Urothelium cell line (cell line): ENCODE data around the gene PLCB3.
A peak's percentile ranks its signal among the peaks of the same experiment; 100 is the strongest.
"Not testable (repeated sequence)": the region's sequence is repeated elsewhere in the genome, so short reads cannot be mapped to it uniquely, and the experiment has no call there.

Experiments
- DNase-seq: peaks from one replicate; pipeline ENCODE4 v3.0.0; 2011; ENCODE audit warnings: low spot score, mixed read lengths
- FAIRE-seq: peaks from 2 replicates; lab custom pipeline; 2011; peaks lifted over from hg19 to GRCh38; lab: Jason Lieb, UNC

Gene PLCB3

DNA sequence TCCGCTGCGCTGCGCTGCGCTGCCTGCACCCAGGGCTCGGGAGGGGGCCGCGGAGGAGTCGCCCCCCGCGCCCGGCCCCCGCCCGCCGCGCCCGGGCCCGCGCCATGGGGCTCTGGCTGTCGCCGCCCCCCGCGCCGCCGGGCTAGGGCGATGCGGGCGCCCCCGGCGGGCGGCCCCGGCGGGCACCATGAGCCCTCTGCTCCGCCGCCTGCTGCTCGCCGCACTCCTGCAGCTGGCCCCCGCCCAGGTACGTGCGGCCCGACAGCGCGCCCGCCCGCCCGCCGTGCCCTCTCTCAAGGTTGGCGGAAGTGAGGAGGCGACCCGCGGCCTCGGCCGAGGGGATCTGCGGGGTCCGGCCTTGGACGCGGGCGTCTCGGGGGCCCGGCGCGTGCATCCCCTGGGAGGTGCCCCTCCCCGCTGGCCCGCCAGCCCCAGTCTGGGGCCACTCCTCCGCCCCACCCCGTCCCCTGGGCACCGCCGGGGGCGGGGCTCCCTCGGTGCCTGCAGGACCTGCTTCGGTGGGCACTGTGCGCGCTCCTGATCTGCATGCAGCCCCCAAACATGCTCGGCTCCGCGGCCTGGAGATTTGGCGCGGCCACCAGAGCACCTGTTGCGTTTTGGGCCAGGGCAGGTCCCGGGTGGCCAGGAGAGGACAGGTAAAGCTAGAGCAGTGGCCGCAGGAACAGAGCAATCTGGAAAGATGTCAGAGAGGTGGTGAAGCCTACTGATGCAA is 16.5 kb upstream of the PLCB3 start:
- FAIRE-seq: no peak
- DNase-seq: peak; percentile 71

DNA sequence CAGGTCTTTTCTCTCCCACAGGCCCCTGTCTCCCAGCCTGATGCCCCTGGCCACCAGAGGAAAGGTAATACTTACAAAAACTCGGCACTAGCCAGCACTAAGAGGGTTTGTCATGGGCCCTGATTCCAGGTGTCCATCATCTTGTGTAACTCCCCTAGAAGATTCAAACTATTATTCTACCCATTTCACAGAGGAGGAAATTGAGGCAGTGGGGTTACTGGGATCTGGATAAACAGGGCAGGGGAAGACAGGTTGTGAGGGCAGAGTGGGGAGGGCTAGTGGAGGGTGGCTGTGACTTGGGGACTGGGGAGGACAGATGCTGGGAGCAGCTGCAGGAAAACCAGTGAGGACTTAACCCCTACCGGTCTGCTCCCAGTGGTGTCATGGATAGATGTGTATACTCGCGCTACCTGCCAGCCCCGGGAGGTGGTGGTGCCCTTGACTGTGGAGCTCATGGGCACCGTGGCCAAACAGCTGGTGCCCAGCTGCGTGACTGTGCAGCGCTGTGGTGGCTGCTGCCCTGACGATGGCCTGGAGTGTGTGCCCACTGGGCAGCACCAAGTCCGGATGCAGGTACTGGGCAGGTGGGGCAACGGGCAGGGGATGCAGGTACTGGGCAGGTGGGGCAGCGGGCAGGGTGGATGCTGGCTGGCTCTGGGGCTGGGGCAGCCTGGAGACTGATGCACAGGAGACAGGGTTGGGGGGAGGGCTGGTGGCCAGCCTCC is 15.7 kb upstream of the PLCB3 start:
- DNase-seq (no peak), FAIRE-seq (no peak)

DNA sequence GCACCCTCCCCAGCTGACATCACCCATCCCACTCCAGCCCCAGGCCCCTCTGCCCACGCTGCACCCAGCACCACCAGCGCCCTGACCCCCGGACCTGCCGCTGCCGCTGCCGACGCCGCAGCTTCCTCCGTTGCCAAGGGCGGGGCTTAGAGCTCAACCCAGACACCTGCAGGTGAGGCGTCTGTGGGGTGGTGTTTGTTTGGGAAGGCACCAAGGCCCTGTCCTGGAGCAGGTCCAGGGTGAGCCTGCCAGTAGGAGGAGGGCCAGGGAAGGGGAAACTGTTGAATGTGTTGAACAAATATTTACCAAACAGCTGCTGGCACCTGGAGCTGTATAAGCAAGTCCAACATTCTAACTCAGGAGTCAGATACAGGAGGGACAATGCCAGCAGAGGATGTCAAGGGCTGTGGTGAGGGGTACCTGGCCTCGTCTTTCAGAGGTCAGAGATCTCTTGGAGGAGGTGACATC is 13.8 kb upstream of the PLCB3 start:
- DNase-seq (no peak), FAIRE-seq (no peak)

DNA sequence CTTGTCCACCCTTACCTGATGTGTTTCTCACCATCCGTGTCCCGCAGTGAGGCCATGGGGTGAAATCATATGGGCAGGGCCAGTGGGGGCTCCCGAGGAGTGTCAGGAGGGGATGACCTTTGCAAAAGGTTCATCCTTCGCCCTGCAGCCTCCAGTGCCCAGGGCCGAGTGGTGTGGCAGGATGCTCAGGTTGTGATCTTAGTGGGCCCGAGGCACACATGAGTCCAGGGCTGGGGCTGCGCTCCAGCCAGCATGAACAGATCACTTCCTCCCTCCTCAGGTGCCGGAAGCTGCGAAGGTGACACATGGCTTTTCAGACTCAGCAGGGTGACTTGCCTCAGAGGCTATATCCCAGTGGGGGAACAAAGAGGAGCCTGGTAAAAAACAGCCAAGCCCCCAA is 13.3 kb upstream of the PLCB3 start:
- FAIRE-seq (no peak), DNase-seq (no peak)

DNA sequence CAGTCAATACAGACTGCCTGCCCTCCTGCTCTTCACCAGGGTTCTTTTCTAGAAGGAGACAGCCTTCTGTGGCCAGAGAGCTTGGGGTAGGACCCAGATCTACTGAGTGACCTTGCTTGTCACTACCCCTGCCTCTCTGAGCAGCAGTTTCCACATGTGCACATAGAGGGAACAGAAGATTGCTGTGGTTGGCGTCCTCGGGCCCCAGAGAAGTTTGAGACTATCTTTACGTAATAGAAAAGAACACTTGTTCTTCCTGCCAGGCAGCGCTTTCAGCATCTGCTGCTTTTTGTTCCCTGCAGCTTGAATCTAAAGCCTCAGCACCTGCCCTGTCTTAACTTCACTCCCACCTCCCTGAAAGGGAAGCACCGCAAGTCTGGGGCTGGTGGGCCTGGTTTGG is 12.3 kb upstream of the PLCB3 start:
- FAIRE-seq (no peak), DNase-seq (no peak)

DNA sequence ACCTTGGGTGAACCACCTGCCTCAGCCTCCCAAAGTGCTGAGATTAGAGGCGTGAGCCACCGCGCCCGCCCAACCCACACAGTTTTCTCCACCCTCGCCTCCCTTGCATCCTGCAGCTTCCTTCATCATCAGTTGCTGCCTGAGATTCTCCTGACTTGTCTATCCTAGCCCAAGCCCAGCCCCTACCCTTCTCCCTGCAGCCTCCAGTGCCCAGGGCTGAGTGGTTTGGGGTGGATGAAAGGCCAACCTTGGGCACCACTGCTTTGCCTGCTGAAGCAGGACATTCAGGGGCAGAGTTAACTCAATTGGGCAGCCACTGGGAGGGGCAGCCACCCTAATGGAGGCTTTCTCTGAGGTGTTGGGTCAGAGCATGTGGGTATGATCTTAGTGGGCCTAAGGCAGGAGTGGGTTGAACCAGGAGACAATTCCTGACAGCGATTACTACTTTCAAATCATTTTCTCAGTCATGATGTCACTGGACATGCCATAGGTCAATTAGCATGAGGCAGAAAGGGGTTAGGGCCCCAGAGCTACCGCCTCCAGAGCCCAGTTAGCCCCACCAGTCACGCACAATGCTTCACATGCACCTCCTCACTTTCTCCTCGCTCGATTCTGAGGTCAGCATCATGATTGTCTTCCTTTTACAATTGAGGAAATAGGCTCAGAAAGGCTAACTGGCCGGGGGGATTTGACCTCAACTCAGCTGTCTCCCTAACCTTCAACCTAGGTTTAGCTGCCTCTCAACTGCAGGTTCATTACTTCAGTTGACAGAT is 11.5 kb upstream of the PLCB3 start:
- DNase-seq (no peak), FAIRE-seq (no peak)

DNA sequence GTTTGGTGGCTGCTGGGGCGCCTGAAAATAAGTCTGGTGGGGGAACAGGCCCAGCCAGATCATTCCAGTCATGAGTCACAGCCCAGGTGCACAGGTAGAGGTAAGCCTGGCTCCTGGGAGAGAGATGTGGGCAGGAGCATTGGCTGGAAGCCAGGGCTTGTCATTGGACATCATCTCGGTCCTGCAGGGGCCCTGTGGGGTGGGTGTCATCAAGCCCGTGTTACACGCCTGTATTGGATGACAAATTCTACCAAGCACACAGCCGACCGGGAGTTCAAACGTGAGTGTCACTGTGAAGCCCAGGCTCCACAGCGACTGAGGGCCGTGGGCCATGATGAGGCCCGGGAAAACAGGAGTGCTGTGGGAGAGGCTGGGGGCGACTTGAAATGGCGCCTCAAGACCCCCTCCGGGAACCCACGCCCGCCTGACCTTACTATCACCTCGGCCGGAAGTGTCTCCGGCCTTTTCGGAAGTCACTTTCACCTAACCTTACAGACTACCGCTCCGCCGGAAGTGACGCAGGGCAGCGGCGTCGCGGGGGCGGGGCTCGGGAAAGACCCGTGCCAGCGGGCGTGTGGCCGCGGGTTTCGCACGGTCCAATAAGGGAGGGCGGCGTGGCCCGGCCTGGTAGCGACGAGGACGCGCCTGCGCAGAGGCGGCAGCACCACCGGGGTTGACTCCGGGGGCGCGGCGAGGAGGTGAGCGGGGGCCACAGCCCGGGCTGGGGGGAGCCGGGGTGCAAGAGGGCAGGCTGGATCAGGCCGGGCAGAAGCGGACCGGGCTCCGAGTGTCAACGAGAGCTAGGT is 10.7 kb upstream of the PLCB3 start, which contains the start of gene FKBP2:
TSS of gene FKBP2 (plus strand) at position 661 of the 806 bp plus-strand sequence. CDS start 1,293 bp downstream, outside the sequence.
- peak; percentile 30 for FAIRE-seq

DNA sequence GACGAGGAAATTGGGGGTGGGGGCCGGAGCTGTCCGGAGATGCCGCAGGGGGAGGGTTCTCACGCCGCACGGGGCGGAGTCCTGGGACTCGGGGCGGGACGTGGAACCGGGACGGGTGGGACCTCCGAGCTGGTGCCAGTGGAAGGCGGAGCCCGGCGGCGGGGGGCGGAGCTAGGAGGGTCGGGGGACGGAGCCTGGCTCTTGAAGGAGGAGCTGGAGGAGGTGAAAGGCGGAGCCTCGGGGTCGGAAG is 10.2 kb upstream of the PLCB3 start:
- no peak for FAIRE-seq

More for the DNA sequence above, 10.7 kb upstream of the PLCB3 start, which contains the start of gene FKBP2:
- DNase-seq: peak; percentile 98

DNA sequence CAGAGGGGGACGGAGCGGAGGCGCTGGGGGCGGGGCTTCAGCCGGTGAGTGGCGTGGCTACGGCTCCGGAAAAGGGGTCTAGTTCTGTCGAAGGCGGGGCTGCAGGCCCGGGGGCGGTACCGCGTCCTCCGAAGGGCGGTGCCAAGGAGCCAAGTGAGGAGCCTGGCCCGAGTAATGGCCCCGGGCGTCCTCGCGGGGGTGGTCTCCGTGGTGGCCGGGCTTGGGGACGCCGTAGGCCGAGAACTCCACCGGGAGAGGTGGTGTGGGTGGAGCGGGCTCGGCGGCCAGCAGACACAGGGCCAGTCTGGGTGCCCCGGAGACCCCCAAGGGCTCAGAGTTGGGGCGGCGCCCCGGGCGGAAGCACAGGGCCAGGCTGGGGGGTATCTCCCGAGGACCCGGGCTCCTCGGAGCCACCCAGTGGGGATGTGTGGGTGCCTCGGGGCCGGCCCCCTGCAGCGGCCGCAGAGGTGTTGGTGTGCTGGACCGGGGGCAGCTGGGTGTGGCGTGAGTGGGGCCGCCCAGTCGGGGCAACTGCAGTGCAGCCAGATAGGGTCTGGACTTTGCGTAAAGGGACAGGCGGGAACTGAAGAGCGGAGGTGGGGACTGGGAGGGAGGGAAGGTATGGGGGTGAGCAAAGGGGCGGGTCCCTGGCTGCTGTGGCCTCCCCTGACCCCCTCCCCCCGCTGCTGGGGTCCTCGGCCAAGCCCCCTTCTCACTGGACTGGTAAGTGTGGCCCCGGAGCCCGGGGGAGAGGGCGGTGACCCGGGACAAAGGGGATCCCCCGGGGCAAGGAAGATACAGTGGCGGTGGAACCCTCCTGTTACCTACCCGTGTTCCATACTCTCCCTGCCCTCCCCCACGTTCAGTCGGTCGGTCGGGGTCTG is 9.6 kb upstream of the PLCB3 start:
- FAIRE-seq (no peak), DNase-seq (peak; percentile 29)

More for the DNA sequence above, 10.2 kb upstream of the PLCB3 start:
- peak; percentile 97 for DNase-seq

DNA sequence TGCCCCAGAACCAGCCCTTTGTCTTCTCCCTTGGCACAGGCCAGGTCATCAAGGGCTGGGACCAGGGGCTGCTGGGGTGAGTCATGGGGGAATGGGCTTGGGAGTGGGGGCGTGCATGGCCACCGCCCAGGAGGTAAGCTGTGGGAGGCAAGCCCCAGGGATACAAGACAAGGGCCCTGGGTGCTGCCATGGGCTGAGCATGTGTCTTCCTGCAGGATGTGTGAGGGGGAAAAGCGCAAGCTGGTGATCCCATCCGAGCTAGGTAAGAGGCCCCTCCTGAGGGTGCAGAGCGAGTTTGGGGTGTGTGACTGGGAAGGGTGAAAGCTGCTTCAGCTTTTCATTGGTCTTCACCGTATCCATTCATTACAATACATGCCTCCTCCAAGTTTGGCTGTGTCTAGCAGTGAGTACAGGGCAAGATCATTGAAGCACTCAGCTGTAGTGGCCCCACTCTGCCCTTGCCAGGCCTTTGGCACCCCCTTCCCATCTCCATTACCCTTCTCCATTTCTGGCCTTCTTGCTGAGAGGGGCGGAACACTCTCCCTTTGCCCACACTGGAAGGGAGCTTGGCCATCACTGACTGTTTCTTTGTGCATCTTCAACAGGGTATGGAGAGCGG is 8.0 kb upstream of the PLCB3 start:
- DNase-seq (no peak), FAIRE-seq (no peak)

DNA sequence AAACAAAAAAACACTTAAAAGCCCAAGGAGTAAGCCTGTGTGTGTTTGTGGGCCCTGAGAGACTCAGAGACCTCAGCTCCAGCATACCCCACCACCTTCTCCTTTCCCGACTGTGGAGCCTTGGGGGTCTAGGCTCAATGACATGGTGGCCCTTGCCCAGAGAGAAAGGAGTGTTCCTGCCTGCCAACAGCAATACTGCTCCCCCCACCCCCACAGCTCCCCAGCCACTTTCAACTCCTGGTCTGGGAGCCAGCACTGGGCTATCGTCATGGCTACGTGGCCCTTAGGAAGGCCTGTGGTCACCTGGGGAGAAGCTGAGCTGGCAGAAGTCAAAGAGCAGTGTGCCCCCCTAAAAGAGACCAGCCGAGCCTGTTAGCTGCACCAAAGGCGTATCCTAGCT is 7.2 kb upstream of the PLCB3 start:
- FAIRE-seq (no peak), DNase-seq (no peak)

DNA sequence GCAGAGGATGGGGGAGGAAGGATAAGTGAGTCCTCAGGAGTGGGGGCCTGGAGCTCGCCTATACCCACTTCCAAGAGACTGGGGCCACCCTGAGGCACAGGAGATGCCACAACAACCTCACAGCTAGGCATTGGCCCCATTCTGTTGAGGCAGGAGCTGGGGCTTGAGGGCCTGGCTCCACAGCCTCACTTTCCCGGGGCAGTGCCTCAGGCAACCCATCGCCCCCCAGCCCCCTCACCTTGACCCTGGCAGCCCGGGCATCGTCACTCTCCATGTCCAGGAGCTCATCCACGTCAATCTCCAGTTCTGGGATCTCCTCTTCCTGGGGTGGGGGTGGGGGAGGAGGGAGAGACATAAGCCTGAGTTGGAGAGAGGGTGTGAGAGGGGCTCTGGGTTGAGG is 6.4 kb upstream of the PLCB3 start:
- no peak for FAIRE-seq
- DNase-seq: no peak

DNA sequence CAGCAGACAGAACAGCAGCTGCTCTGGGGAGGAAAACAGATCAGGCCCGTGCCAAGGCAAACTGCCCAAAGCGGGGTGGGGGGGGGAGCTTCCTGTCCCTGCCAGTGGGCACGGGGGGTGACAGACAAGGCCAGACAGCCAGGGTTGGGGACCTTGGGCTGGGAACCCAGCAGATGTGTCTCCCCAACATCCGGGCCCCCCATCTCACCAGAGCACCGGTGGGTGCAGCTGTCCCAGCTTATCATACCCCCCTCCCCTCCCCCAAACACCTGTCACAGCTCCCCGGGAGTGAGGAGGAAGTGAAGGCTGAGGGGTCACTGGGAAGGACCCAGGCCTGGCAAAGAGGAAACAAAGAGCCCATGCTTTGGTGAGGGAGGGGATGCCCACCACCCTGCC is 5.9 kb upstream of the PLCB3 start:
- DNase-seq (no peak), FAIRE-seq (no peak)

DNA sequence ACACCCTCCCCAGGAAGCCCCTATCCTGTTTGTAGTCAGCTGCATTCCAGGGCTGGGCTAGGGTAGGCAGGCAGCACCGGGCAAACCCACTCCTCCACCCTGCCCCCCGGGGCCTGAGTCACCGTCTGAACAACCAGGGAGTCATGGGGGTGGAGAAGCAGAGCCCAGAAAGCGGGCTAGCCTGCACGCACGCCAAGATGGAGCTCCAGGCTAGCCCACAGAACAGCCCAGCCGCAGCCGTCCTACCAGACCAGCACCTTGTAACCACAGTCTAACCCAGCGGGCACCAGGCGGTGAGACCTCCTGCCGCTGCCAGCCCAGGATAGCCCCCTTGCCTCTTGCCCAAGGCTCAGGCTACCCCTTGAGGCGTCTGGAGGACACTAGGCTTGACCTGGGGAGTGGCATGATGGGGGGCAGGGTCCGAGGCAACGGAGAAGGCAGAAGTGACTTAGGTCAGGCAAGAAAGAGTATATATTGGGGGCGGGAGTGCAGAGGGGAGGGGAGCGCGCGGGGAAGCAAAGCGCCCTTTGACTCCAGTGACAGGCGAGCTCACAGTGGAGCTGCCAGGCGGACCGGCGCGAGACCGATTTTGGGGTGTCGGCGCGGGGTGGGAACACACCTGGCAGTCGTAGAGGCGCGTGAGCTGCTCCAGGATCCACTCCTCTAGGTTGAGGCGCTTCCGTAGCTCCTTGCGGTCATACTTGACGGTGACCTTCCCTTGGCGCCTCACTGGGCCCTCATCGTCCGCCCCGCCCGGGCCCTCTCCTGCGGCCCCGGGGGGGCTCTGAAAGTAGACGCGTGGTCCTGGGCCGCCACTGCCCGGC is 5.3 kb upstream of the PLCB3 start:
- DNase-seq: peak; percentile 74

DNA sequence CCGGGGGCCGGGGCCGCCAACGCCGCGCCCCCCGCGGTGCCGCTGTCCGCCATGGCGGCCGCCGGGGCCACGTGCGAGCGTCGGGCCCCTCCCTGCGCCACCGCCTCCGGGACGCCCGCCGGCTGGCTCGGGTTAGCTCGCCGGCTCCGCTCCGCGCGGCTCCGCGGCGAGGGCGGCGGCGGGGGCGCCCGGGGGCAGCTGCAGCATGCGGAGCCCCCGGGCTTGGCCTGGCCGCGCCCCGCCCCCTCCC is 4.8 kb upstream of the PLCB3 start:
- FAIRE-seq, DNase-seq: not testable (repeated sequence)

More for the DNA sequence above, 5.3 kb upstream of the PLCB3 start:
- no peak for FAIRE-seq

DNA sequence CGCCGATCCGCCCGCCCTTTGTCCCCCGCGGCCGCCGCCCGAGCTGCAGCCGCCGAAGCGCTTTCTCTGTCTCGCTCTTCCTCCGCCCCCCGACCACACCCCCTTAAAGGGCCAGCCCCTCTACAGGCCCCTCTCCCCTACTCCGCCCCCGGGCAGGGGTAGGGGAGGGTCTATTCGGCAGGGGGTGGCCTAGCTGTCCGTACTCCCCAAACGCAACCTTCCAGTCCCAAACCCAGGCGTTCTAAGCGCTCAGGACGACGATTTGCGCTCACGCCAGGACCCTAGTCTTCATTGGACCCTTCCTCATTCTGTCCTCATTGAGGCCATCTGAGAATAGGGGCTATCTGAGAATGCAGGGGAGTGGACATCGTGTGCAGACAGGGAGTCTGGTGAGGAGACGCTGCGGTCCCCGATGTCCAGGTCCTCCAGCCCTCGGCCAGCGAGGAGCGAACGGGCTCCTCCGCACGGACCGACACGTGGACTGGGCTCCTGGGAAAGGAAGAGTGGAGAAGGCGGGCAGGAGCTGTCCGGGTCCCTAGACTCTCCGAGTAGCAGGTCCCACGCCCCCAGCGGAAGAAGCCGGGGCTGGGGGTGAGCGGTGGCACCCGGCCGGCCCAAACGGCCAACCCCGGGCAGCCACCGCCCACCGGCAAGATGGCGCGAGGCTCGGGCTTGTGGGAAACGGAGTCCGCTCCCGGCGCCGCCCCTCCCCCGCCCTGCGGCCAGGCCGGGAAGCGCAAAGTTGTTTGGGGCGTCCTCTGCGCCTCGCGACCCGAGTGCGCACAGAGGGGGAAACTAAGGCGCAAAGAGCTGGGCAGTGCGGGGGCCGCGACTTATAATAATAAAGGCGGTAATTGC is 4.2 kb upstream of the PLCB3 start, which contains the start of gene PPP1R14B:
TSS of gene PPP1R14B (minus strand) at position 73 of the 858 bp plus-strand sequence. CDS start 270 bp downstream, outside the sequence.
- DNase-seq: peak; percentile 91

DNA sequence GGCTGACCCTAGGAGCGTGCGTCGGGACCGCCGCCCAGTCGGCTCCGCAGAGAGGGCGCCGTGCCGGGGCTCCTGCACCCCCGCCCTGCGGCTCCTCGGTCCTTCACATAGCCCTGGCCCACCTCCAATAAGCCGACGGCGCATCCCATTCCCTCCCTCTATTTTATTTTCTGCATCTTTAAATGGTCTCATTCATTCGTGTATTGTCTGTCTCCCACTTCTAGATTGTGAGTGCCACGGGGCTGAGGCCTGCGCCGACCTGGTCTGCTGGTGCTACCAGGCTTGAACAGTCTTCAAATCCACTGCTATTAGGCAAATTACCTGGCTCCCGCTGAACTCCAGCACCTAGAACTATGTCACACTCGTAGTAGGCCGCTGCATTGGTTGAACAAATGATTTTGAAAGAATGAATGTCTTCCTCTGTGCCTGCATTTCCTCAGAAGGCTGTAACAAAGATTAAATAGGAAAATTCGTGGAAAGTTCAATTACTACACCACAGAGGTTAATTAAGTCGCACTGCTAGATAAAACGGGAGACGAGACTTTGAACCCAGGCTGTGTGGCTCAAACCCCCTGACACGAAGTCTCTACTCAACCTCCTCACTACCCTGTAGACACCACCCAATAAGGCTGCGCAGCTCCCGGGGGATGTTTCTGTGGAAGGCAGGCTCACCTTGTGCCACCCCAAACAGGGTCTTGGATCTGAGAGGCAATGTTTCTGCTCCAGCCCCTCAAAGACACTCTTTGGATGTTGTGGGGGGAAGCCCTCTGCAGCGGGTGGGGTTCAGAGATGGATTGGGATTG is 3.4 kb upstream of the PLCB3 start:
- no peak for FAIRE-seq
- no peak for DNase-seq

More for the DNA sequence above, 4.2 kb upstream of the PLCB3 start, which contains the start of gene PPP1R14B:
- no peak for FAIRE-seq
